ENCODE data around the gene ZNF580.
A peak's percentile ranks its signal among the peaks of the same experiment; 100 is the strongest.

Gene ZNF580

GRCh38 chr19:55663846-55664536 is 23.2 kb downstream of the ZNF580 start:
- DNase-seq (ENCODE audit: low read depth): no peak

- DNase-seq (ENCODE audit: low read depth): no peak
Observed at GRCh38 chr19:55666343-55667005, 25.7 kb downstream of the ZNF580 start.

GRCh38 chr19:55667006-55667381 is 26.2 kb downstream of the ZNF580 start:
- no peak for DNase-seq (ENCODE audit: low read depth)

GRCh38 chr19:55667511-55667910 is 26.7 kb downstream of the ZNF580 start:
- DNase-seq (ENCODE audit: low read depth): no peak

- no peak for DNase-seq (ENCODE audit: low read depth)
Observed at GRCh38 chr19:55667958-55668357, 27.2 kb downstream of the ZNF580 start.

- DNase-seq (ENCODE audit: low read depth): no peak
Observed at GRCh38 chr19:55668603-55669348, 28.0 kb downstream of the ZNF580 start.

GRCh38 chr19:55669418-55670279 is 28.8 kb downstream of the ZNF580 start:
- no peak for DNase-seq (ENCODE audit: low read depth)

- DNase-seq (ENCODE audit: low read depth): no peak
Observed at GRCh38 chr19:55670280-55671053, 29.7 kb downstream of the ZNF580 start.

- no peak for DNase-seq (ENCODE audit: low read depth)
Observed at GRCh38 chr19:55671054-55671378, 30.2 kb downstream of the ZNF580 start.

GRCh38 chr19:55672418-55672817 is 31.6 kb downstream of the ZNF580 start:
- peak; percentile 38 for DNase-seq (ENCODE audit: low read depth)

GRCh38 chr19:55673465-55673864 is 32.7 kb downstream of the ZNF580 start:
- no peak for DNase-seq (ENCODE audit: low read depth)

- no peak for DNase-seq (ENCODE audit: low read depth)
Observed at GRCh38 chr19:55673889-55674288, 33.1 kb downstream of the ZNF580 start.

GRCh38 chr19:55674459-55674840 is 33.6 kb downstream of the ZNF580 start:
- DNase-seq (ENCODE audit: low read depth): no peak

- peak; percentile 98 for DNase-seq (ENCODE audit: low read depth)
Observed at GRCh38 chr19:55674841-55675660, 34.2 kb downstream of the ZNF580 start, which contains the start of gene EPN1. TSS of gene EPN1 (plus strand) at chr19:55675226. CDS start at chr19:55678628, 3,402 bp downstream.

- DNase-seq (ENCODE audit: low read depth): no peak
Observed at GRCh38 chr19:55675661-55676354, 35.0 kb downstream of the ZNF580 start.

GRCh38 chr19:55676383-55676782 is 35.6 kb downstream of the ZNF580 start:
- peak; percentile 34 for DNase-seq (ENCODE audit: low read depth)

GRCh38 chr19:55676889-55677505 is 36.2 kb downstream of the ZNF580 start:
- no peak for DNase-seq (ENCODE audit: low read depth)

- DNase-seq (ENCODE audit: low read depth): no peak
Observed at GRCh38 chr19:55677572-55678028, 36.8 kb downstream of the ZNF580 start.

GRCh38 chr19:55678121-55678671 is 37.4 kb downstream of the ZNF580 start:
- DNase-seq (ENCODE audit: low read depth): no peak

Data from ELR (cell line).